ENCODE measurements around the gene DLX2.

DNA sequence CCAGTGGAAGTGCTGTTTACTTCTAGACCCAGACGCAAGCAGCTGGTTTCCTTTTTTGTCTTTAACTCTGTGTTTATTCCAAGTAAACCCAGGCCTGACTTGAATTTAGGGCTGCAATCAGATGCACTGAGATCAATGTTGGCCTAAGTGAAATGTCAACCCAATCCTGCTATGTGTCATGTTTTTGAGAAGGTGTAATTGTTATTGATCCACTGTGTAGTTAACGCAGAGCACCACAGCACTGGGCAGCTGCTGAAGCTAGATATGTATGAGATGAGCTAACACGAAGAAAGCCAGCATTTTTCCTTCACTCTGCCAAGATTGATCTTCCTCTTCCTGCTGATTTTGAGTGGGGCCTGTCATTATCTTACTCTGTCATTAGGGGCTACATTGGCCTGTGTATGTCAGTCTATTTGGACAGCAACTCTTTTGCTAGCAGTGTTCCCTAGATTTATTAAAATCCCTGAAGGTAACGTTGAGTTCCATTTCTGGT, 36.3 kb downstream of the DLX2 start:
- TF ChIP-seq, protein P1, sequence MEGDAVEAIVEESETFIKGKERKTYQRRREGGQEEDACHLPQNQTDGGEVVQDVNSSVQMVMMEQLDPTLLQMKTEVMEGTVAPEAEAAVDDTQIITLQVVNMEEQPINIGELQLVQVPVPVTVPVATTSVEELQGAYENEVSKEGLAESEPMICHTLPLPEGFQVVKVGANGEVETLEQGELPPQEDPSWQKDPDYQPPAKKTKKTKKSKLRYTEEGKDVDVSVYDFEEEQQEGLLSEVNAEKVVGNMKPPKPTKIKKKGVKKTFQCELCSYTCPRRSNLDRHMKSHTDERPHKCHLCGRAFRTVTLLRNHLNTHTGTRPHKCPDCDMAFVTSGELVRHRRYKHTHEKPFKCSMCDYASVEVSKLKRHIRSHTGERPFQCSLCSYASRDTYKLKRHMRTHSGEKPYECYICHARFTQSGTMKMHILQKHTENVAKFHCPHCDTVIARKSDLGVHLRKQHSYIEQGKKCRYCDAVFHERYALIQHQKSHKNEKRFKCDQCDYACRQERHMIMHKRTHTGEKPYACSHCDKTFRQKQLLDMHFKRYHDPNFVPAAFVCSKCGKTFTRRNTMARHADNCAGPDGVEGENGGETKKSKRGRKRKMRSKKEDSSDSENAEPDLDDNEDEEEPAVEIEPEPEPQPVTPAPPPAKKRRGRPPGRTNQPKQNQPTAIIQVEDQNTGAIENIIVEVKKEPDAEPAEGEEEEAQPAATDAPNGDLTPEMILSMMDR (IDR thresholded peaks at IDR 0.05), result no peak
- TF ChIP-seq POLR2A (IDR thresholded peaks at IDR 0.05), result no peak

All from Peyer's patch (tissue), 4 donors.